Naive thymus-derived CD8-positive, alpha-beta T cell (primary cell): Measurements from ENCODE around the gene RTN1. TPM values are rescaled to one million over a fixed set of nuclear protein-coding genes. Genes with fewer than 3 reads are reported as not detected.

ENCODE experiments used
- ATAC-seq, 2 donors: fragments of 150-1000 bp; cut with Tn5 transposase in 1 of 2; sonication (Bioruptor Pico), chemical (Tn5 transposase) in 1 of 2; 1 replicate in 1 of 2; 2 replicates in 1 of 2; pipeline ENCODE4 v1.10.0; 2021; ENCODE audit warnings: mild to moderate bottlenecking in 2 of 2, moderate library complexity in 2 of 2
- POLR2A ChIA-PET: fragments of 350-600 bp; sonication (Branson Sonifier 250); formaldehyde crosslinking; loops from one replicate; lab custom pipeline; 2021; ENCODE audit warnings: antibody characterized with exemption; lab: Charles Lee
- DNase-seq, 10 donors: peaks; one replicate each; pipeline versions ENCODE4 v3.0.0 to v3.0.0-alpha.2; 2020 to 2022
- H3K27ac Mint-ChIP-seq, 10 donors: one replicate each; pipeline ENCODE4 v1.8.0; 2020 to 2022; ENCODE audit warnings: mild to moderate bottlenecking in 10 of 10, mixed read lengths in 10 of 10, moderate library complexity in 4 of 10, inconsistent platforms in 1 of 10
- H3K27me3 Mint-ChIP-seq, 5 donors: one replicate each; pipeline ENCODE4 v1.8.0; 2021 to 2022; ENCODE audit warnings: mixed read lengths in 5 of 5
- H3K36me3 Mint-ChIP-seq, 3 donors: one replicate each; pipeline ENCODE4 v1.8.0; 2020 to 2022; ENCODE audit warnings: mixed read lengths in 3 of 3, mild to moderate bottlenecking in 2 of 3, inconsistent platforms in 1 of 3
- H3K4me1 Mint-ChIP-seq, 4 donors: one replicate each; pipeline ENCODE4 v1.8.0; 2021 to 2022; ENCODE audit warnings: mixed read lengths in 4 of 4
- H3K4me3 Mint-ChIP-seq, 10 donors: one replicate each; pipeline ENCODE4 v1.8.0; 2020 to 2022; ENCODE audit warnings: mild to moderate bottlenecking in 10 of 10, mixed read lengths in 10 of 10, moderate library complexity in 6 of 10, inconsistent platforms in 1 of 10
- H3K9me3 Mint-ChIP-seq, 9 donors: one replicate each; pipeline ENCODE4 v1.8.0; 2020 to 2022; ENCODE audit warnings: mixed read lengths in 9 of 9, mild to moderate bottlenecking in 3 of 9, inconsistent platforms in 1 of 9, moderate library complexity in 1 of 9
- polyA plus RNA-seq, 3 donors: library from polyadenylated mRNA; unstranded; fragments of 300-500 nt; fragmentation: Illumina TruSeq; gene quantifications; one replicate each; pipeline ENCODE4 v1.2.3, GENCODE V29; 2021
- total RNA-seq, 8 experiments: library from RNA in 2 of 8; stranded (reverse) in 2 of 8; gene quantifications; one replicate each; pipeline ENCODE4 v1.2.3 and lab custom pipeline; 2021 to 2026

RTN1 gene
- total and polyA plus RNA-seq, 5 experiments from 2014 or later, result 0.10 TPM; not detected in 4

- Mint-ChIP-seq H3K9me3 (peaks cover 0 to 3% (median 0%) of the 10 kb centered on the region in 9 donors), H3K27me3 (peaks cover 0 to 31% (median 15%) of the 10 kb centered on the region in 5 donors), H3K4me3 (no peak overlapping the region), H3K4me1 (no peaks in the 10 kb centered on the region), H3K27ac (no peak overlapping the region), H3K36me3 (peaks cover 0 to 8% (median 1%) of the 10 kb centered on the region in 3 donors)
- ATAC-seq (no peak), DNase-seq (no peak)
- POLR2A ChIA-PET, result no interaction called here
Measured at GRCh38 chr14:59895721-59896120, 25.1 kb upstream of the RTN1 start.

- POLR2A ChIA-PET, result interaction anchor here (0.6 kb wide), 1 partner anchor 34 kb away, joined by 3 read pairs; no protein-coding TSS in a partner anchor
- peaks cover 4 to 55% (median 24%) of the 10 kb centered on the region in 5 donors for H3K27me3 Mint-ChIP-seq
- peaks cover 0 to 3% (median 0%) of the 10 kb centered on the region in 9 donors for H3K9me3 Mint-ChIP-seq
- H3K4me3 Mint-ChIP-seq, result no peak overlapping the region
- H3K27ac Mint-ChIP-seq, result no peak overlapping the region
- DNase-seq (no peak), ATAC-seq (no peak)
- H3K36me3 Mint-ChIP-seq, result peaks cover 0 to 1% (median 0%) of the 10 kb centered on the region in 3 donors
- no peaks in the 10 kb centered on the region for H3K4me1 Mint-ChIP-seq
Measured at GRCh38 chr14:59890676-59891075, 20.1 kb upstream of the RTN1 start.

GRCh38 chr14:59882957-59883356, 12.4 kb upstream of the RTN1 start:
- DNase-seq, result no peak
- Mint-ChIP-seq H3K27me3 (peaks cover 22 to 56% (median 35%) of the 10 kb centered on the region in 5 donors), H3K36me3 (peaks cover 0 to 17% (median 0%) of the 10 kb centered on the region in 3 donors), H3K4me3 (no peak overlapping the region), H3K4me1 (no peaks in the 10 kb centered on the region), H3K27ac (no peak overlapping the region), H3K9me3 (peaks cover 0 to 26% (median 10%) of the 10 kb centered on the region in 9 donors)
- no peak for ATAC-seq
- POLR2A ChIA-PET, result no interaction called here

- no peak for DNase-seq
- Mint-ChIP-seq H3K27ac (no peak overlapping the region), H3K36me3 (peaks cover 0 to 4% (median 2%) of the 10 kb centered on the region in 3 donors), H3K4me1 (peaks cover 6 to 11% (median 9%) of the 10 kb centered on the region in 4 donors), H3K9me3 (peaks cover 0 to 7% (median 0%) of the 10 kb centered on the region in 9 donors), H3K4me3 (peak overlapping the region; percentile 63 to 98 (median 84)), H3K27me3 (peaks cover 25 to 60% (median 41%) of the 10 kb centered on the region in 5 donors)
- ATAC-seq, result no peak
- POLR2A ChIA-PET, result no interaction called here
Measured at GRCh38 chr14:59871166-59871495, 555 bp upstream of the RTN1 start.

GRCh38 chr14:59869381-59870255, 958 bp downstream of the RTN1 start:
- no peak overlapping the region for H3K27ac Mint-ChIP-seq
- ATAC-seq (no peak), DNase-seq (peak in 1 of 10 donors; percentile 3)
- H3K36me3 Mint-ChIP-seq, result peaks cover 0 to 4% (median 2%) of the 10 kb centered on the region in 3 donors
- POLR2A ChIA-PET, result no interaction called here
- H3K9me3 Mint-ChIP-seq, result peaks cover 0 to 7% (median 0%) of the 10 kb centered on the region in 9 donors
- H3K27me3 Mint-ChIP-seq, result peaks cover 27 to 70% (median 41%) of the 10 kb centered on the region in 5 donors
- peak overlapping the region; percentile 36 to 90 (median 63) for H3K4me3 Mint-ChIP-seq
- peaks cover 6 to 11% (median 9%) of the 10 kb centered on the region in 4 donors for H3K4me1 Mint-ChIP-seq

GRCh38 chr14:59868021-59868420, 2.6 kb downstream of the RTN1 start:
- Mint-ChIP-seq H3K9me3 (peaks cover 0 to under 1% (median 0%) of the 10 kb centered on the region in 9 donors), H3K4me3 (no peak overlapping the region), H3K4me1 (peaks cover 6 to 11% (median 9%) of the 10 kb centered on the region in 4 donors), H3K27me3 (peaks cover 20 to 58% (median 34%) of the 10 kb centered on the region in 5 donors), H3K36me3 (peaks cover 0 to 2% (median 0%) of the 10 kb centered on the region in 3 donors), H3K27ac (no peak overlapping the region)
- DNase-seq, result no peak
- ATAC-seq, result no peak
- POLR2A ChIA-PET, result no interaction called here

- ATAC-seq (no peak), DNase-seq (no peak)
- POLR2A ChIA-PET, result no interaction called here
- Mint-ChIP-seq H3K27me3 (peaks cover 12 to 32% (median 14%) of the 10 kb centered on the region in 5 donors), H3K36me3 (peaks cover 0 to 9% (median 0%) of the 10 kb centered on the region in 3 donors), H3K27ac (no peak overlapping the region), H3K4me1 (peaks cover 0 to 1% (median under 1%) of the 10 kb centered on the region in 4 donors), H3K9me3 (peaks cover 0 to 14% (median 7%) of the 10 kb centered on the region in 9 donors), H3K4me3 (no peak overlapping the region)
Measured at GRCh38 chr14:59863806-59864525, 6.6 kb downstream of the RTN1 start.

- ATAC-seq, result no peak
- Mint-ChIP-seq H3K36me3 (peaks cover 0 to 23% (median 0%) of the 10 kb centered on the region in 3 donors), H3K4me1 (no peaks in the 10 kb centered on the region), H3K27me3 (peaks cover 23 to 33% (median 26%) of the 10 kb centered on the region in 5 donors), H3K9me3 (peaks cover 5 to 51% (median 26%) of the 10 kb centered on the region in 9 donors), H3K4me3 (no peak overlapping the region), H3K27ac (no peak overlapping the region)
- DNase-seq, result no peak
- POLR2A ChIA-PET, result no interaction called here
Measured at GRCh38 chr14:59857328-59857727, 13.2 kb downstream of the RTN1 start.

GRCh38 chr14:59852350-59852749, 18.2 kb downstream of the RTN1 start:
- POLR2A ChIA-PET, result no interaction called here
- no peak for ATAC-seq
- H3K36me3 Mint-ChIP-seq, result peaks cover 0 to 14% (median 0%) of the 10 kb centered on the region in 3 donors

GRCh38 chr14:59850458-59850857, 20.1 kb downstream of the RTN1 start:
- no peak for DNase-seq

More at GRCh38 chr14:59852350-59852749, 18.2 kb downstream of the RTN1 start:
- Mint-ChIP-seq H3K9me3 (peaks cover 5 to 26% (median 16%) of the 10 kb centered on the region in 9 donors), H3K4me3 (no peak overlapping the region), H3K27me3 (peaks cover 13 to 24% (median 19%) of the 10 kb centered on the region in 5 donors), H3K4me1 (peaks cover 0 to 3% (median 1%) of the 10 kb centered on the region in 4 donors), H3K27ac (no peak overlapping the region)
- DNase-seq, result no peak

GRCh38 chr14:59849411-59850130, 21.0 kb downstream of the RTN1 start:
- Mint-ChIP-seq H3K27ac (no peak overlapping the region), H3K27me3 (peaks cover 7 to 11% (median 11%) of the 10 kb centered on the region in 5 donors), H3K36me3 (peaks cover 0 to under 1% (median 0%) of the 10 kb centered on the region in 3 donors), H3K4me3 (no peak overlapping the region), H3K4me1 (peaks cover 0 to 3% (median 1%) of the 10 kb centered on the region in 4 donors), H3K9me3 (peaks cover 0 to 4% (median under 1%) of the 10 kb centered on the region in 9 donors)
- DNase-seq (no peak), ATAC-seq (no peak)
- POLR2A ChIA-PET, result no interaction called here

More at GRCh38 chr14:59850458-59850857, 20.1 kb downstream of the RTN1 start:
- Mint-ChIP-seq H3K4me3 (no peak overlapping the region), H3K4me1 (peaks cover 0 to 3% (median 1%) of the 10 kb centered on the region in 4 donors), H3K9me3 (peaks cover 2 to 10% (median 7%) of the 10 kb centered on the region in 9 donors), H3K36me3 (peaks cover 0 to 9% (median 0%) of the 10 kb centered on the region in 3 donors), H3K27ac (no peak overlapping the region), H3K27me3 (peaks cover 8 to 16% (median 11%) of the 10 kb centered on the region in 5 donors)
- POLR2A ChIA-PET, result no interaction called here
- ATAC-seq, result no peak

GRCh38 chr14:59848671-59849070, 21.9 kb downstream of the RTN1 start:
- no peaks in the 10 kb centered on the region for H3K36me3 Mint-ChIP-seq
- H3K27me3 Mint-ChIP-seq, result peaks cover 4 to 11% (median 9%) of the 10 kb centered on the region in 5 donors
- peaks cover 0 to 4% (median 0%) of the 10 kb centered on the region in 9 donors for H3K9me3 Mint-ChIP-seq
- POLR2A ChIA-PET, result no interaction called here
- ATAC-seq (no peak), DNase-seq (no peak)
- no peak overlapping the region for H3K4me3 Mint-ChIP-seq
- H3K4me1 Mint-ChIP-seq, result peaks cover 0 to 3% (median 1%) of the 10 kb centered on the region in 4 donors
- no peak overlapping the region for H3K27ac Mint-ChIP-seq
